Stimulated activated CD8-positive, alpha-beta memory T cell treated with anti-CD3 and anti-CD28 coated beads, Interleukin-15, amount 100 ng/mL, for 1 hour (primary cell): ENCODE measurements around the gene KREMEN2.

Experiments used
- DNase-seq: peaks from one replicate; pipeline ENCODE4 v3.0.0-alpha.2; 2020; ENCODE audit warnings: low read depth

The KREMEN2 gene

DNA sequence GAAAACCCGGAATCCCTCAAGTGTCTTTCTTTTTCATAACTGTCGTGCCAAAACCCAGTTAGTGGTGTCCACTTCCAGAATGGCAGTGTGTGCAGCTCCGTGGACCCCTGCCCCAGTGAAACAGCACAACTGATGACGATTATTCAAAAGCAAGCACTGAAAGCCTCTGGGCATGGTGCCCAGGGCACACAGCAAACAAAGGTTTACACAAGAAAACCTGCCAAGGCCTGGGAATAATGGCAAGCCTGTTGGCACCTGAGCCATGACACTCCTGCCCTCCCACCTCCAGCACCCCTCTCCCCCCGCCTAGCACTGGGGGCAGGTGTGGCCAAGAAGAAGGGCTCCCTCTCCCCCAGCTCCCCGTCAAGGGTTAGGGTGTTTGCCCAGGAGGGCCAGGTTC is 13.4 kb downstream of the KREMEN2 start:
- DNase-seq, result no peak

DNA sequence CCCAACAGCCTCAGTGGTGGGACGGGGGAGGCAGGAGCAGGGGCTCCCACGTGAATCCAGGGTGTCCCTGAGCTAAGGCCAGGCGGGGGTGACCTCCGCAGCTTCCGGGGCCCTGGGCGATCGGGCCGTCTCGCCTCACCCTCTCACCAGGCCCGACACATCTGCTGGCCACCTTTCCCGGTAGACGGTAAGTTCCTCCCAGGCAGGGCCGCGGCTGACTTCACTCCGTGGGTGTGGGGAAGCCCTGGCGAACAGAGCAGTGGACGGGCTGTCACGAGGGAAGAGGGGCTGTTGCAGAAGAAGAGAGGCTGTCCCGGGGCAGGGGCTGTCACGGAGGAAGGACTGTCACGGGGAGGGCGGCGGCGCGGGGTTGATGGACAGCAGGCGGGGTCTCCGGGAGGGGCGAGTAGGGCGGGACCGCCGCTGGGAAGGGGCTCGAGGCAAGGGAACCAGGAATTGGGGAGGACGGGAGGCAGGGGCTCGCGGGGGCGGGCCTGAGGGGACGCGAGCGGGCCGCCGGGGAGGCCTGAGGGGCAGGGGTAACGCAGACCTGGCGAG is 15.7 kb downstream of the KREMEN2 start:
- no peak for DNase-seq

DNA sequence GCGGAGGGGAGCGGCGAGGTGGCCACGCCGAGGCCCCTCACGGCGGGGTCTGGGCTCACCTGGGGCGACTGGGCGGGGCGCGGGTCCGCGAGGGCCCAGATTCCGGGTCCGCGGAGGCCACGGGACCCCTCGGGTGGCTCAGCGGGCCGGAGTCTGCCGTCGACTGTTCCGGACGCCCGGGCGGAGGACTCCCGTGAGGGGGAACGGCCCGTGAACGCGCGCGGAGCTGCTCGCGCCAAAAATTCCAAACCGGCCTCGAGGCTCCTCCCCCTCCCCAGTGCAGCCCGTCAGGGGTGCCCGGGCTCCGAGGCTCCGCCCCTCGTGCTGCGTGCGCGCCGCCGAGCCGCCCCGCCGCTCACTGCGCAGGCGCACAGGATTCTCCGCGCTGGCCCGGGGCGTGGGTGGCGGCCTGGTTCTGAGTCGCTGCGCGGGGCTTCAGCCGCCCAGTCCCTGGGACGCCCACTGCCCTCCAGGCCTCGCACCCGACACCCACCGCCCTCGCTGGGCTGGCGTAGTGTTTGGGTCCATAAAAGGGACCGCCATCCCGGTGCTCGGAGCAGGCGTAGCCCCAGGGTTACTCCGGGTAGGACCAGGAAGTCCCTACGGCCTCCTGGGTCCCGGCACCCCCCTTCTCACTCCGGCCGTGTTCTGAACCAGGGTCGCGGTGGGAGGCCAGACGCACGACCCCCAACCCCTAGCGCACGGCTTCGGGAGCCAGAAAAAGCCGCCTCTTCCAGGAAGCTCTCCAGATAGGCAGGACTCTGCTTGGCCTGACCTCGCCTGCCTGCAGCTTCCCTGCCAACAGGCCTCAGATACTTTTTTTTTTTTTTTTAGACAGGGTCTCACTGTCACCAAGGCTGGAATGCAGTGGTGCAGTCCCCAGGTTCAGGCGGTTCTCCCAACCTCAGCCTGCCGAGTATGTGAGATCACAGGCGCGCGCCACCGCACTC is 16.4 kb downstream of the KREMEN2 start, which contains the start of gene PKMYT1:
Gene PKMYT1, minus strand, starts transcription at position 220 of the 950 bp plus-strand sequence. CDS start 789 bp downstream, outside the sequence.
- peak; percentile 82 for DNase-seq

DNA sequence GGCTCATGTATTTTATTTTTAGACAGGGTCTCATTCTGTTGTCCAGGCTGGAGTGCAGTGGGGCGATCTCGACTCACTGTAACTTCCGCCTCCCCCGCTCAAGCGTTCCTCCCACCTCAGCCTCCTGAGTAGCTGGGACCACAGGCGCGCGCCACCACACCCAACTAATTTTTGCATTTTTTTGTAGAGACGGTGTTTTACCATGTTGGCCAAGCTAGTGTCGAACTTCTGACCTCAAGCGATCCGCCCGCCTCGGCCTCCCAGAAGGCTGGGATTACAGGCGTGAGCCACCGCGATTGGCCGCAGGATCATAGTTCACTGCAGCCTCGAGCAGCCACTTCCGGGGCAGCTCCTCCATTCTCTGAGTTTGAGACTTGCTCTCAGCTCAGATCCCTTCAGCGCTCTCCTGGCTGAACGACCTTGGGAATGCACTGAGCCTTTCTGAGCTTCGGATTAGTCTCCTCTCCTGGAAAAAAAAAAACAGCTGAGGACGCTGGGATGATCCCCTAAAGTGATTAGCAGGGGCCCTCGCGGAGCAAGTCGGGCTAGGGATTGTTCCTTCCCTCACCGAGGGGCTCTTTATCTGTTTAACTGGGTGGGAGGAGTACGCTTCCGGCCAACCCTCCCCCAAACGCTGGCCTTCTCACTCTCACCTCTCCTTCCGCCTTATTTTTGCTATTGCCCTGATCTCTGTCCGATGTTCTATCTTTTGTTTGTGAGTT is 17.3 kb downstream of the KREMEN2 start:
- DNase-seq, result no peak

DNA sequence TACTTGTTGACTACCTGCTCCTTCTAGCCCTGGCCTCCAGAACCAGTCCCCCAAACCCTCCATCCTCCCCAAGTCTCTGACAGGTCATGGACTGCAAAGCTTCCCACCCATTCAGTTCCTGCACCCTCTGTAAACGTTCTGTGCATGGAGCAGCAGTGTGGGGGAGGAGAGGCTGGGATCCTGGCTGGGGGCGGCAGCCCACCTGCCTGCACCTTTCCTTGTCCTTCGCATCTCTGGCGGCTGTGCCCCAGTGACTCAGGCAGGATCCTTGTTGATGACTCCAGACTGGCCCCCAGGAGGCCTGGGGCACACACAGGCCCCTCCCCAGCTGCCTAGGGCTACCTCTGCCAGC is 17.8 kb downstream of the KREMEN2 start:
- DNase-seq, result no peak

DNA sequence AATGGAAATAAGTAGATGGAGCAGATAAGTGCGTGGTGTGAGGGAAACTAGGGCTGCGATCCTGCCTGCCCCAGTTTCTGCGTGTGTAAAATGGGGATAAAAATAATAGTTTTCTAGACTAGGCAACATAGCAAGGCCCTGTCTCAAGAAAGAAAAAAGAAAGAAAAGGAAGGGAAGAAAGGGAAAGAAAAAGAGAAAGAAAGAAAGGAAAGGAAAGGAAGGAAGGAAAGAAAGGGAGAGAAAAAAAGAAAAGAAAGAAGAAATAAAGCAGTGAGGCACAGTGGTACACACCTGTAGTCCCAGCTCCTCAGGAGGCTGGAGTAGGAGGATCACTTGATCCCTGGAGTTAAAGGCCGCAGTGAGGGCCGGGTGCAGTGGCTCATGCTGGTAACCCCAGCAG is 18.3 kb downstream of the KREMEN2 start:
- no peak for DNase-seq

DNA sequence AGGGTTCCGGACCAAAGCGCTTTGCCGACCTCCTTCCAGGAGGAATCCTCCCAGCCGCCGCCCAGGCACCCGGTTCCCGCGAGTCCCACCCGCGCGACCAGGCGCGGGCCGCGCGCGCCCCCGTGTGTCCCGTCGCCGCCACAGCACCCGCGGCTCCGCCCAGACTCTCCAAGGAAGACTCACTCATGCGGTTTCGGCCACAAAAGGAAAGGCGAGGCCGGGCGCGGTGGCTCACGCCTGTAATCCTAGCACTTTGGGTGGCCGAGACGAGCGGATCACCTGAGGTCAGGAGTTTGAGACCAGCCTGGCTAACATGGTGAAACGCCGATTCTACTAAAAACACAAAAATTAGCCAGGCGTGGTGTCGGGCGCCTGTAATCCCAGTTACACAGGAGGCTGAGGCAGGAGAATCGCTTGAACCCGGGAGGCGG is 19.6 kb downstream of the KREMEN2 start:
- DNase-seq, result peak; percentile 35

DNA sequence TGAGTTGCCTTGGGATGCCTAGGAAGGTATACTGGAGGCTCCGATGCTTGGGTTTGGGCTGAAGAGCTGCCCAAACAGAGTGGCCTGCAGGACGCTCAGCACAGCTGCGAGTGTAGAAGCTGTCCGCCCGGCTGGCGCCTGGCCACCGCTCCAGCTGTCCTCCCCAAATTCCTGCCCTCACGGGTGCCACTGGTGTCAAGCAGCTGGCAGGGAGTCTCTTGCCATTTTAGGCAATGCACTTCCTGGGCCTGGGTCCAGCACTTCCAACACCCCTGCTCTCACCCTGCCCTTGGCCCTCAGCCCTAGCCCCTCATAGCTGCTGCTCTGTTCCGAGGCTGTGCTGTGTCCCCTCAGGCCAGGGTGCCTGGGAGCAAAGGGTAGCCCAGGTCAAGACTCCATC is 21.4 kb downstream of the KREMEN2 start:
- no peak for DNase-seq

DNA sequence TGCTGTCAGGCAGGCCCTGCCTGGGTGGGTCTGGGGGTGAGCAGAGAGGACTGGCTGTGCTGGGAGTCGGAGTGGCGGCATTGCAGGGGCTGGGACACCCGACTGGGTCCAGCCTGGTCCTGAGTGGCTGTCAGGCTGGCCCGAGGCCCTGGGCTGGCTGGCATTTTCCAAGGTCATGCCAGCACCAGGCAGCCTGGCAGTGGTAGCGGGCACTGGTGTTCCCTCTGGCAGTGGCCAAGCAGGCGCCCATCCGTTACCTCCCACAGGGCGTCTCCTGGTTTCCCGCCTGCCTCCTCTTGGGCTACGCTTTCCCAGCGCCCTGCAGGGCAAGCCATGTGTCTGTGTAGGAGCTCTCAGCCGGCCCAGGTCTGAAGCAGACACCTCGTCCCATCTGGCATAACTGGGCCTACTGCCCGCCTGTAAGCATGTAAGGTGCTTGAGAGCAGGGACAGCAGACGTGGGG is 21.8 kb downstream of the KREMEN2 start:
- no peak for DNase-seq

DNA sequence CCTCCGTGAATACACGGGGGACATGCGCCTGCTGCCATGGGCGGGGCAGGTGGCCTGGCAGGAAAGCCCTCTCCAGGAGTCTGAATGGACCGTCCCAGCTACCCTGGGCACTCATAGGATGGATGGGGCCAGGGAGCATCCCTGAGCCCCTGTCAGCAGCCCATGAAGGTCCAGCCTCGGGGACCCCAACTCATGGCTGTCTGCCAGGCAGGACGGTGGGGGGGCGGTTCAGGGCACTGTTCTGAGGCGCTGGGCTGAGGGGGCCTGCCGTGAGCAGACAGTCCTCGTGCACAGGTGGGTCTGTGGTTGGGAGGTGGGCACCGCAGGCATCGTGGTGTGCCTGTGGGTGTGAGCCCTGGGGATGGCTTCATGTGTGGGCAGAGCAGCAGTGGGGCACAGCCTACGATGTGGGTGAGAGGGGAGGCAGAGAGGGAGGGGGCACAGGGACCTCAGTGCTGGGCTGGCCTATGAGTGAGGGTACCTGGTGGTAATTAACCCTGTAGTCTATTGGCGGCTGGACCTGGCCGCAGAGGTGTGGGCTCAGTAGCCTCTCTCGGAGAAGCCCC is 22.6 kb downstream of the KREMEN2 start:
- DNase-seq, result no peak

DNA sequence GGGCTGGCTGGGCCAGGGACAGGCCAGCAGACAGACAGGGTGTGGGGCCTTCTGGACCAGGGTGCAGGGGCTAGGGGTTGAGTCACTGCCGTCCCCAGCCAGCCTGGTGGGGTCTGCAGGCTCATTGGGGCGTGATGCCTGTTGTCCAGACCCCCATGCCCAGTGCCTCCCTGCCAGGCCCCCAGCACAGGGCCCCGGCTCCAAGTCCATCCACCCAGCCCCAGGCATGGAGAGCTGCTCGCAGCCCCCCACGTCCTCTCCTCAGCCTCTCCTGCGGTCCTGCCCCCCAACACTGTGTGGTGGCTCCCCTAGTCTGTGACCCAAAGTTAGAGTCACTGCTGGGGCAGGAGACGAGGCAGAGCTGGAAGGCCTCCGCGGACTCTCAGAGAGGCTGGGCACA is 23.2 kb downstream of the KREMEN2 start:
- DNase-seq, result no peak

DNA sequence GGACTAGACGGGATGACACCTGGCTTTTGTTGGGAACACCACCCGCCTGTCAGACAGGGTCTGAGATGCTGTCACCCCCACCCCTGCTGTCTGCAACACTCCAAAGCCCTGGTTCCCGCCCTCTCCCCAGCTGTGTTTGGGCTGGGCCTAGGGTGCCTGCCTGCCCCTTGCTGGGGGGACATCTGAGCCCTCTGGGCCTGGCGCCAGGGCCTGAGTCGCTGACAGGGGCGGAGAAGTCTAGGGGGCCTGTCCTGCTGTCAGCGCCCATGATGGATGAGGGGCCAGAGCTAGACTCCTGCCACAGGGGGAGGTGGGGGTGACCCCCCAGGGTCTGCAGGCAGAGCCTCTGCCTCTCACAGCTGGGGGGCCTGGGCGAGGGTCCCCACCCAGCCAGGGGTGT is 23.8 kb downstream of the KREMEN2 start:
- DNase-seq, result no peak

DNA sequence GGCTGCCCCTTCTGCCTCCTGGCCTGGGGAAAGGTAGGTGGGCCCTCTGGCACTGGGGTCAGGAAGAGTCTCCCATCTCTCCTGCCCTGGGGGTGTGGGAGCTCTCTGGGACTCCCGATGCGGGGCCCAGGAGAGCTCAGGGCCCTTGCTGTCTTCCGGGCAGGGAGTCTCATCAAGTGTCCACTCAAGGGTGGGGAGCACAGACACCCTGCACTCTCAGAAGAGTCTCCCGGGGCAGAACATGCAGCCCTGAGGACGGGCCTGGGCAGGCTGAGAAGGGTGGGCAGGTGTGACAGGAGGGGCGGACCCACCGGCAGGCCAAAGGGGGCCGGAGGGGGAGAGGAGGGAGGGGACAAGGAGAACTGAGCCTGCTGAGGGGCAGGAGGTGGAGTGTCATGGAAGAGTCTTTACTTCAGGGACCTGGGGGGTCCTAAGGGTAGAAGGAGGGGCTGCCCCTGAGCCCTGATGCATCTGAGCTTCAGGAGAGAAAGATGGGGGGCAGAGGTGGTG is 24.6 kb downstream of the KREMEN2 start:
- DNase-seq, result no peak

DNA sequence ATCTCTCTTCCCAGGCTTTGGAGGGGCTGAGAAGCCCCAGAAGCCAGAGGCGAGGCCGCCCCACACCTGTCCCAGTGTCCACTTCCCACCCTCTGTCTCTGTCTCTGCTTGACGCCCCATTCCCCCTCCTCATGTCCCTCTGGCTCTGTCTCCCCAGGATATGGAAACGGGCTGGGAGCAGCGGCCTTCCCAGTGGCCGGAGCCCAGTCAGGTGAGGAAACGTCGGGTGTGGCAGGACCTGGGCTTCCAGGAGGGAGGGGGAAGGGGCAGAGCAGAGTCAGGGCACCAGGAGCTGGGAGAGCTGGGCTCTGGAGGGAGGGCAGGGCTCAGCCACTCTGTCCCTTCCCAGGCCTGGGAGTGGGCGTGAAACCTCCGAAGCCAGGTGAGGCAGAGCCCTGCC is 26.8 kb downstream of the KREMEN2 start:
- DNase-seq, result no peak

DNA sequence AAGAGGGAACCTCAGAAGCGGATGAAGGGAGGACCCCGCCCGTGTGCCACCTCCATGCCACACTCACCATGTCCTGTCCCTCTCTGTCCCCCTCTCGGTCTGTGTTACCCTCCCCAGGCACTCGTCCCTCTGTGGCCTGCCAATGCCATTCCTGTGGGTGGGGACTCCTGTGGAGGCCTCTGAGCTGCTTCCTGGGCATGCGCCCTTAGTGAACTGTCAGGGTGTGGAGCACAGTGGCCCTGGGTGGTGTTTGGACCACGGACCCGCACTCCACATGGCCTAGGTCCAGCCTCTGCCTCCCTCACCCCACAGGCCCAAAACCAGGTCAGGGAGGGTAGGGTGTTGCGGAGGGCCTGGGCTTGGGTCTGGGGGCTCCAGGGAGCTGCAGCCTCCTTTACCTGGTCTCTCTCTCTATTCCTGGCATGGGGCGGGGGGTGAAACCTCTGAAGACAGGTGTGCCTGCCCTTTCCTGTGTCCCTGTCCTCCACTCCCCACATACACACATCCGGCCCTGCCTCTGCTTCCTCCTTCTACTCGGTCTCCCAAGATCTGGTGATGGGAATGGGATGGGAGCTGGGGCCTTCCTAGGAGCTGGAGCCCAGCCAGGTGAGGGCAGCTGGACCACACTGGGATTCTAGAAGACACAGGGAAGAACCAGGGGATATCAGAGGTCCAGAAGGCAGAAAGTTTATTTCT is 27.6 kb downstream of the KREMEN2 start:
- DNase-seq, result no peak

DNA sequence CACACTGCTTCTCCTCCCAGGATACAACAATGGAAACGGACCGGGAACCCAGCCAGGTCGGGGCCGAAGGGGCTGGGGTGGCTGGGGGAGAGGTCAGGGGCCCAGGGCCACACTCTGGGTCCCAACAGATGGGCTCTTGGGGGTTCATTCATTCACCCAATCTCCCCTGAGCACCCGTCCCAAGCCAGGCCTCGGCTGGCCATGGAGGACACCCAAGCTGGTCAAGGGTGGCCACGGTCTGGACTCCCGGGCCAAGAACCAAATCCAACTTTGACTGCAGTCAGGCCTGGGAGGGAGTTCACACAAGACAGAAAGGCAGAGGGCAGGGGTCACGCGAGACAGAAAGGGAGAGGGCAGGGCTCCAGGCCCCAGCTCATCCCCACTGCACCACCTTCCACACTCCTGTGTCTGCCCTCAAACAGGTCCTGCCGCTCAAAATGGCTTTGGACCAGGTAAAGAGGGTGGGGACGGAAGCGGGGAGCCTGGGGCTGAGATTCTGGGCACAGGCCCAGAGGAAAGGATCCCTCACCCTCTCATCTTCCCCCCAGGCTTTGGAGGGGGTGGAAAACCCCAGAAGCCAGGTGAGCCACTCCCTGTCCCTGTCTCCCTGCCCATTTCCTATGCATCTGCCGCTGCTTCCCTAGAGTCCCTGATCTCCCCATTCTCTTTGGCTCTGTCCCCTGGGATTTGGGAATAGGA is 28.5 kb downstream of the KREMEN2 start:
- DNase-seq, result no peak

DNA sequence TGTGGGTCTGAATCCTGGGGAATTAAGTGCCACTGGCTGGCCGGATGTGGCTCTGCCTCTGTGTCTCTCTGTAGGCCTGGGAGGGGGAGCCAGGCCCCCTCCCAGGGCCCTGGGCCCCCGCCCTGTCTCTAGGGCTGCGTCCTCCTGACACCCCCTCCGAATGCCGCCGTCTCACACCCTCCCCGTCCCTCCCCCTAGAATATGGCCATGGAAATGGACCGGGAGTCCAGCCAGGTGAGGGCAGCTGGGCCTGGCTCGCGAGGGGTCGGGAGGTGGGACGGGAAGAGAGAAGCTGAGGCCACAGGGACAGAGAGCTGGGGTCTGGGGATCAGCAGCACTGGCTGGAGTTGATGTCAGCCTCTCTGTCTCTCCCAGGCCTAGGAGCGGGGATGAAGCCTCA is 32.2 kb downstream of the KREMEN2 start:
- no peak for DNase-seq

DNA sequence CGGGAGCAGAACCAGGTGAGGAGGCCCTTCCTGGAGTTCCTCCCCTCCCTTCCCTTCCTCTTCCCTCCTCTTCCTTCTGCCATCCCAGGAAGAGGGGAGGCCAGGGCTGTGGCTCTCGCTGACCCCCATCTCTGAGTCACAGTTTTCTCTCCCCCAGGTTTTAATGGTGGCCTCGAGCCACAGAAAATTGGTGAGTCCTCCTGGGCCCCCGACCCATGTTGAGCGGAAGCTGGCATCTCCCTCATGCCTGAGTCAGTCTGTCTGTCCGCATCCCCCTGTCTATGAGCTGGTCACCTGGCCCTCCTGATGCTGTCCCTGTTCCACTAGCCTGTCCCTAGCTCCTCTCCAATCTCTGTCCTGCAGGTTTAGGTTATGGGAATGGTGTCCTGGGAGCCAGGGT is 35.9 kb downstream of the KREMEN2 start:
- DNase-seq, result no peak

DNA sequence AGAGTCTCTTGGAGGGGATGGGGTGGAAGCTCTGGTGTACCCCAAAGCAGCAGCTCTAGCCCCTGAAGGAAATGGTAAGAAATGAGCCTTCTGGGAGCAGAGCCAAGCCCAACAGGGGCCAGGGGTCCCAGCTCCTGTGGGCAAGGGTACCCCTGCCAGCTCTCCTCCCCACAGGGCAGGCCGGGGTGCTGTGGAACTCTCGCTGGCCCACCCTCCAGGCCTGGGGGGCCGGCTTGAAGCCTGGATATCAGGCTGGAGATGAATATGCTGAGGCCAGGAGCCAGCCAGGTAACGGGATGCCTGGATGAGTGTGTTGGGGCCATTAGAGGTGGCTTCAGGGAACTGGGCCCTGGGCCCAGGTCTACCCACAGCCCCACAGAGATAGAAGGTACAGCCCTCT is 36.5 kb downstream of the KREMEN2 start:
- DNase-seq, result no peak

DNA sequence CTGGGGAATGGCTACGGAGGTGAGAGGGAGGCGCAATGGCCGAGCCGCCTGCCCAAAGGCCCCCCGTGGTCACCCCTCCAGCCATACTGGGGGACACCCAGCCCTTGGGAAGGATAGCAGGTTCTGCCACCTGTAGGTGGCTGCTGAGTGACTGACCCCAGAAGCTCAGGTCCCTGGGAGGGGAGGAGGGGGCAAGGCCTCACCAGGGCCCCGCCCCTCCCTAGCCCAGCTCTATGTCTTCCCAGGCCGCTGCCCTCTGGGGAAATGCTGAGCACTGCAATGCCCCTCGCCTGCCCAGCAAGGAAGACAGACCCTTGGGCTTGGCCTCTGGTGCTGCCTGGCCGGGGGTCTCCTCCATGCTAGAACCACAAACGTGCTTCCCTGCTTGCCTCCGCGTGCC is 37.2 kb downstream of the KREMEN2 start:
- no peak for DNase-seq
